H1 (cell line): ENCODE results near the gene UBR3. TPM values are rescaled to one million over a fixed set of nuclear protein-coding genes. Genes with fewer than 3 reads are reported as not detected.

Source experiments
- polyA plus RNA-seq, 7 experiments: library from polyadenylated mRNA; depleted of rRNA in 3 of 7; stranded (reverse) in 5 of 7; unstranded in 2 of 7; fragments of >200 nt in 5 of 7; fragments of 200-250 nt in 2 of 7; gene quantifications; 1 replicate in 5 of 7; 2 replicates in 1 of 7; 4 replicates in 1 of 7; pipeline versions ENCODE4 v1.2.1 to v1.2.3, GENCODE V29; 2011 to 2013; ENCODE audit warnings: missing spikeins in 2 of 7, mixed read lengths in 2 of 7
- total RNA-seq: library from RNA; stranded (reverse); fragmentation: NEBNext Ultra II Directional; extraction: Animal tissue kit (Norgen Biotek cat#: 25700); gene quantifications from 2 replicates; pipeline ENCODE4 v1.2.1, GENCODE V29; 2021
- TF ChIP-seq, protein P1 (sequence below): IDR thresholded peaks from 2 replicates; pipeline ENCODE4 v1.6.1; 2012; ENCODE audit warnings: inconsistent platforms

Gene UBR3
- total and polyA plus RNA-seq, 2 of the 8 experiments (the other 6 are each of a cell fraction or from before 2014, with no cell fraction given): 3.7 to 17.7 TPM

DNA sequence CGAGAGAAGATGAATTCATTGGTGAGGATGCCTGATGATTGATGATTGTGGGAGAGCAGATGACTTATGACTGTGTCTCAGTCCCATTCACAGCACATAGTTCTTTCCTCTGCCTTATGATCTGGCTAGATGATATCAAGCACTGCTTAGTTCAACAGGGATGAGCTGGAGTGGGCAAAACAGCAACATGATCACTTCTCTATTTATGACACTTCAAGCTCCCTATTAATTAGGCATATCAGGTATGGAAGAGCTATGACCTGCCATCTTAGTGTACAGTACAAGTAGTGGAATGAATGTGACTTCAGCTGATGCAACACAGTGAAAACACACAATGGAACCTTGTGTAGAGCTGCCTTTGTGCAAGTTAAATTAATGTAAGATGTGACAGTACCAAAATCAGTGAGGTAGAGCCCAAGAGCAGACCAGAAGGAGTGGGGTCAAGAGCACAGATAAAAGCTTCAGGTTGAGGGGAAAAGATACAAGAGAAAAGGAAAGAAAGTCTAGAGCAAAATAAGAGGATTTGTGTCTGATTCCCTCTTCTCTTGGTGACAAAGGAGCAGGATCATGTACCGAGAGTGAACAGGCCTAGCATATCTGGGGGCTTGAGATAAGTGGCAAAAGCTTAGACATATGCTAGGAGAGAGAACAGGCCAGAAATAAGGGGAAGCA lies 257.7 kb downstream of the UBR3 start (continued):
- TF ChIP-seq, protein P1, sequence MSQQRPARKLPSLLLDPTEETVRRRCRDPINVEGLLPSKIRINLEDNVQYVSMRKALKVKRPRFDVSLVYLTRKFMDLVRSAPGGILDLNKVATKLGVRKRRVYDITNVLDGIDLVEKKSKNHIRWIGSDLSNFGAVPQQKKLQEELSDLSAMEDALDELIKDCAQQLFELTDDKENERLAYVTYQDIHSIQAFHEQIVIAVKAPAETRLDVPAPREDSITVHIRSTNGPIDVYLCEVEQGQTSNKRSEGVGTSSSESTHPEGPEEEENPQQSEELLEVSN: no peak
